Measurements from ENCODE around the gene HCFC1. TPM values are rescaled to one million over a fixed set of nuclear protein-coding genes. Genes with fewer than 3 reads are reported as not detected.

The HCFC1 gene
- total and polyA plus RNA-seq, 9 donors, result 13.3 to 62.5 (median 43.2) TPM

DNA sequence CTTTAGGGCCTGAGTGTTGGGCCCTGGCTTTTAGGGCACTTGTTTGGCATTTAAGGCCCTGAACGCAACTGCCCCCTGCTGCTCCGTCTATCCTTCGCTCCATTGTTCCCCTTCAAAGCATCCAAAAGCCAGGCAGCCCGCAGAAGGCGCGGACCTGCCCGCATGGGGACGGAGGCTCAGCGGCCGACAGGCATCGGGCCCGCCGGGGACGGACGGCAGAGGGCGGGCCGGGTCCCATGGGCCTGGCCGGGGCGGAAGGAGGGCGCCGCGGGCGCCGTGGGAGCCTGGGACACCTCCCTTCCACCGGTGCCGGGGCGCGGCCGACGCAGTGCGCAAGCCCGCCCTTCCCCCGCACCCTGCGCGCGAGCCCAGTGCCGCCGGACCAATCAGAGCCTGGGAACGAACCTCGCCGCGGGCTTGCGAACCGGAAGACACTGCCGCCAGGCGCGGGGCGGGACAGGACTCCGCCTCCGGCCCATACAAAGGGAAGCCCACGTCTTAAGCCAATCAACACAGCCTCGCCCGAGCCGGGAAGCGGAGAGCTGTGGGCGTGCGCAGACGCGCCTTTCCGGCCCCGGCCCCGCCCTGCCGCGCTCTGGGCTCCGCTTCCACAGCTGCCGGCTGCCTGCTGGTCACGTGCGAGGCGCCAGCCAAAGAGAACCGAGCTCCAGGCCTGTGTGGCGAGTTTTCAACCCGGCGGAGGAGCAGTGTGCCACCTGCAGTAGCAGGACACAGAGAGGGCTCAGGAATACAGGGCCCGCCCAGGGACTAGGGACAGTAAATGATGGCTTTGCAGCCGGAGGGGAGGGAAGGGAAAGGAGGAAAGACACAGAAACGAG lies 43.5 kb downstream of the HCFC1 start:
- Histone ChIP-seq H3K36me3 (no peaks in the 10 kb centered on the region), H3K27ac (peak overlapping the region; percentile 64 to 91), H3K9me3 (no peaks in the 10 kb centered on the region), H3K27me3 (no peaks in the 10 kb centered on the region), H3K4me3 (peak overlapping the region; percentile 69), H3K4me1 (ENCODE audit: insufficient read depth) (peaks cover 8% of the 10 kb centered on the region)
- TF ChIP-seq, protein P1, sequence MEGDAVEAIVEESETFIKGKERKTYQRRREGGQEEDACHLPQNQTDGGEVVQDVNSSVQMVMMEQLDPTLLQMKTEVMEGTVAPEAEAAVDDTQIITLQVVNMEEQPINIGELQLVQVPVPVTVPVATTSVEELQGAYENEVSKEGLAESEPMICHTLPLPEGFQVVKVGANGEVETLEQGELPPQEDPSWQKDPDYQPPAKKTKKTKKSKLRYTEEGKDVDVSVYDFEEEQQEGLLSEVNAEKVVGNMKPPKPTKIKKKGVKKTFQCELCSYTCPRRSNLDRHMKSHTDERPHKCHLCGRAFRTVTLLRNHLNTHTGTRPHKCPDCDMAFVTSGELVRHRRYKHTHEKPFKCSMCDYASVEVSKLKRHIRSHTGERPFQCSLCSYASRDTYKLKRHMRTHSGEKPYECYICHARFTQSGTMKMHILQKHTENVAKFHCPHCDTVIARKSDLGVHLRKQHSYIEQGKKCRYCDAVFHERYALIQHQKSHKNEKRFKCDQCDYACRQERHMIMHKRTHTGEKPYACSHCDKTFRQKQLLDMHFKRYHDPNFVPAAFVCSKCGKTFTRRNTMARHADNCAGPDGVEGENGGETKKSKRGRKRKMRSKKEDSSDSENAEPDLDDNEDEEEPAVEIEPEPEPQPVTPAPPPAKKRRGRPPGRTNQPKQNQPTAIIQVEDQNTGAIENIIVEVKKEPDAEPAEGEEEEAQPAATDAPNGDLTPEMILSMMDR (IDR thresholded peaks at IDR 0.05), result peak in 1 of 3 donors; percentile 29
- TF ChIP-seq EP300 (IDR thresholded peaks at IDR 0.05) (no peak), POLR2A (IDR thresholded peaks at IDR 0.05) (peak; percentile 85)
- DNase-seq, result peak; percentile 95 to 98 (median 96)
- intact Hi-C loops (cut with DNase I), result loop anchor here in 1 of 4 donors (1.0 kb wide), 1 partner anchor 39 kb away; no protein-coding TSS in a partner anchor
- WGBS, 3 donors, result 7 to 15% (median 13%) methylated on average over 57 to 76 of the region's 76 CpGs

DNA sequence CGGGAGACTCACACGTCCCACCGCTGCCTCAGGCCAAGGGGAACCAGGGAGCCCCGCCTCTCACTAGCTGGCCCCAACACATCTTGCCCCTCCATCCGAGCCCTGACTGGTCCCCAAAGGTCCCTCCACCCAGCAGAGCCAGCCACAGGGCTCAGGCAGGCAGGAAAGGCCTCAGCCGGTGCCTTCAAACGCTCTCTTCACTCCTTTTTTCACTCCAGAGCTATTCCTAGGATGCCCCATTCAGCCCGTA lies 44.0 kb downstream of the HCFC1 start:
- TF ChIP-seq EP300 (IDR thresholded peaks at IDR 0.05), result no peak
- TF ChIP-seq, protein P1 (IDR thresholded peaks at IDR 0.05), result no peak
- TF ChIP-seq POLR2A (IDR thresholded peaks at IDR 0.05), result no peak
- 14 to 21% (median 20%) methylated on average over 8 of the region's 8 CpGs for WGBS, 3 donors
- intact Hi-C loops (cut with DNase I), result no loop called here
- Histone ChIP-seq H3K4me1 (ENCODE audit: insufficient read depth) (peaks cover 10% of the 10 kb centered on the region), H3K27ac (peak overlapping the region; percentile 64 to 91), H3K36me3 (no peaks in the 10 kb centered on the region), H3K4me3 (peak overlapping the region; percentile 69), H3K9me3 (no peaks in the 10 kb centered on the region), H3K27me3 (no peaks in the 10 kb centered on the region)
- DNase-seq, result peak in 1 of 5 donors; percentile 63

DNA sequence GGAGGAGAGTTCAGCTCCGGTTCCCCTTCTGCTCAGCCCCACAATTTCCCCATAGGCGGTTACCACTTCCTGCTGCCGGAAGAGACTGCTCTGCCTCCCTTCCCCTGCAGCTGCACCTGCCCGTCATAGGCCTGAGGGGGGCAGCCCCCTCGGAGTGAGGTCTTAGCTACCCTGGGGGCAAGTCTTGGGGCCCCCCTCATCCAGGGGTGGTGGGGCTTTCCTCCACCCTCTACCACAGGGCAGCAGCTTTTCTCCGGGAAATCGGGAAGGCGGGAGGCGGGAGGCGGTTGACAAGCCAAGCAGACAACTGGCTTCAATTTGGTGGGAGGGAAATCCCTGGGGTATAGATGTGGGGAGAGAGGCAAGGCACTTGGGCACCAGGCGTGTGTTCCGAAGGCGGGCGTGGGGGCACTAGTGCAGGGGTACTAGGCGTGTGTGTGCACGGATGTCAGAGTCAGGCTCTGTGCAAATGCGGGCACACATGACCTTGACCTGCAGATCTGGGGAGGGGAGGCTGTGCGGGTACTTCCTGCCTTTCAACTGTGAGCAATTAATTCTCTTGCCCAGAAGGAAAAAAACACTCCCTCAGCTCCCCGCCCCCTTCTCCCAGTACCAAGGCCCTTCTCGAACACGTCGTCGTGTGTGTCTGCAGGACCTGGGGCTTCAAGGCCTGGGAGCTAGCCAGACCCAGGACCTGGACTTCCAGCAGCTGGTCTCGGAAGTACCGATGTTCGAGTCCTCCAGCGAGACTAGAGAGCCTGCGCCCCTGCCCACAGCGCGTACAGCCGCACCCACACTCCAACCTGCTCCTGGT lies 44.6 kb downstream of the HCFC1 start:
- Histone ChIP-seq H3K9me3 (no peaks in the 10 kb centered on the region), H3K36me3 (no peaks in the 10 kb centered on the region), H3K4me1 (ENCODE audit: insufficient read depth) (peaks cover 10% of the 10 kb centered on the region), H3K27ac (peak overlapping the region; percentile 64 to 91), H3K27me3 (no peaks in the 10 kb centered on the region), H3K4me3 (peak overlapping the region; percentile 69)
- WGBS, 3 donors, result 32 to 42% (median 41%) methylated on average over 31 of the region's 31 CpGs
- intact Hi-C loops (cut with DNase I), result no loop called here
- TF ChIP-seq, protein P1 (IDR thresholded peaks at IDR 0.05), result no peak
- TF ChIP-seq EP300 (IDR thresholded peaks at IDR 0.05) (no peak), POLR2A (IDR thresholded peaks at IDR 0.05) (no peak)
- peak in 4 of 5 donors; percentile 49 to 65 (median 60) for DNase-seq

DNA sequence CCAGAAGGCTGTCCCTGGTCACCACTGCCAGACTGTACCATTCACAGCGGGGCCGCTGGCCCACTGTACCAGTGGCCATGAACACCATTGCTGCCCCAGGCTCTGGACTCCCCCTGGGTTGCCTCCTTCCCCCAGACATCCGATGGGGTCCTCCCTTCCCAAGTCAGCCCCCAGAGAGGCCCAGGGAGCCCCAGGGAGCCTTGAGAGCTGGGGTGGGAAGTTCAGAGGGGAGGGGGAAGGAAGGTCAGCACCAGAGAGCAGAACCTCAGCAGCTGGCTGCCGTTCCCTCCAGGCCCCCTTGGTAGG lies 45.1 kb downstream of the HCFC1 start:
- Histone ChIP-seq H3K27ac (peak overlapping the region; percentile 13 to 25), H3K27me3 (no peaks in the 10 kb centered on the region), H3K4me3 (no peak overlapping the region), H3K36me3 (no peaks in the 10 kb centered on the region), H3K9me3 (no peaks in the 10 kb centered on the region), H3K4me1 (ENCODE audit: insufficient read depth) (peaks cover 12% of the 10 kb centered on the region)
- no peak for TF ChIP-seq POLR2A (IDR thresholded peaks at IDR 0.05)
- TF ChIP-seq, protein P1 (IDR thresholded peaks at IDR 0.05), result no peak
- TF ChIP-seq EP300 (IDR thresholded peaks at IDR 0.05), result no peak
- intact Hi-C loops (cut with DNase I), result no loop called here
- no peak for DNase-seq
- WGBS, 3 donors, result 21 to 33% (median 23%) methylated on average over 4 of the region's 4 CpGs

Data from ovary (tissue), 9 donors.